ENCODE measurements around the gene C1QB. TPM values are rescaled to one million over a fixed set of nuclear protein-coding genes. Genes with fewer than 3 reads are reported as not detected.

Gene C1QB
- total and polyA plus RNA-seq, 2 of the 8 experiments (the other 6 are each of a cell fraction or from before 2014, with no cell fraction given) = not detected

DNA sequence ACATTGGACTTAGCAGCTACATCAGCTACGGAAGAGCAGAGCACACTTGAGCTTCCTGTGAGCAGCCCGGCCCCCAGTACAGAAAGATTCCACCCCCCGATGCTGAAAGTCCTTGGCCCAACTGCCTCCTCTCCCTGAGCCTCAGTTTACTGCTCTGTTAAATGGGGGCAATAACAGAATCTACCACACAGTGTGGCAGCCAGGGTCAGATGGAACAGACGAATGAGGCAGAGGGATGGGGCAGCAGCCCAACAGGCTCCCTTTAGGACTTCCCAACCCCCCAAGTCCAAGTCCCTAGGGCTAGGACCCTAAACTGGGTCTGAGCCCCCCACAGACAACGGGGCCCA, 39.5 kb upstream of the C1QB start (continued):
- TF ChIP-seq, protein P1, sequence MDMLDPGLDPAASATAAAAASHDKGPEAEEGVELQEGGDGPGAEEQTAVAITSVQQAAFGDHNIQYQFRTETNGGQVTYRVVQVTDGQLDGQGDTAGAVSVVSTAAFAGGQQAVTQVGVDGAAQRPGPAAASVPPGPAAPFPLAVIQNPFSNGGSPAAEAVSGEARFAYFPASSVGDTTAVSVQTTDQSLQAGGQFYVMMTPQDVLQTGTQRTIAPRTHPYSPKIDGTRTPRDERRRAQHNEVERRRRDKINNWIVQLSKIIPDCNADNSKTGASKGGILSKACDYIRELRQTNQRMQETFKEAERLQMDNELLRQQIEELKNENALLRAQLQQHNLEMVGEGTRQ (IDR thresholded peaks at IDR 0.05; ENCODE audit: low read length) = no peak
- no peak for TF ChIP-seq SUZ12 (IDR thresholded peaks at IDR 0.05; ENCODE audit: low read length)
- TF ChIP-seq RXRA (IDR thresholded peaks at IDR 0.05; ENCODE audit: insufficient read depth, low read depth, low read length) = no peak
- TF ChIP-seq SAP30 (IDR thresholded peaks at IDR 0.05; ENCODE audit: insufficient read depth, insufficient replicate concordance, low read length) = no peak
